KBM-7 (cell line): ENCODE data around the gene ADGRG1.
"Not testable (repeated sequence)": the region's sequence is repeated elsewhere in the genome, so short reads cannot be mapped to it uniquely, and the experiment has no call there.

ENCODE experiments used
- DNase-seq: peaks from one replicate; pipeline ENCODE4 v3.0.0-alpha.2; 2015
- in situ Hi-C: fragments of 300-500 bp; cut with MboI; formaldehyde crosslinking; loops from 2 replicates; pipeline ENCODE4 v1.14.3; 2020; ENCODE audit warnings: low sequenced_read_pairs, low pct_unique_long_range_greater_than_20kb, mixed read lengths

The ADGRG1 gene

DNA sequence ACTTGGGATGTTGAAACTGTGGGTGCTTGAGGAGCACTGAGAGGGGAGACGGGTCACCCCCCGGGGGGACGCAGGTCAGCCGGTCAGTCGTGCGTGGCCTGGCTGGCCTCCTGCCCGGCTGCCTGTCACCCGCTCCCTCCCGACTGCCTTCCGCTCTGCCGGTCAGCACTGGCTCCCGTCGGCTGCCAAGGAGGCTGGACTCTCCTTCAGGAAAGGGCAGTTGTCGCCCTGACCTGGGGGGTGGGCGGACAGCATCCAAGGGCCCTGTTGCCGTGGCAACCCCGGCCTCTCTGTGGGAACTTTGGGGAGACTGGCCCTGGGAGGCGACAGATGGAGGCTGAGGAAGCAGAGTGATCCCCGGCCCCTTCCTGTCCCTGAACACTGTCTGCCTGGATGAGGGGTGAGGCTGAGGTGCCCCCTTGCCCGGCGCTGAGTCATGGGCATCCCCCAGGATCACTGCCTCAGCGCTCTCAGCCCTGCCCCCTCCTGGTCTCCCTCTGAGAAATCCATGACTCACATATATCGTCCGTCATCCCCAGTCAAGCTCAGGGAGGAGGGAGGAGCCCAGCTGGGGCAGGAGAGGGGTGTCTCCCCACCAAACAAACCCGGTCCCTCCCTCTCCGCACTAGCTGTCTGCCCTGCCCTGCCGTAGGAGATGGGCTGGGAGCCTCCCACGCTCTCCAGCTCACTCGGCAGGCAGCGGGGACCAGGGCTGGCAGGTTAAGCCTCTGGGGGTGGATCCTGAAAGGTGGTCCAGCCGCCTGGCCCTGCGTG, at the start of gene ADGRG1:
Gene ADGRG1 (plus strand): TSS at position 623 of the 774 bp plus-strand sequence. CDS start 21,658 bp downstream, outside the sequence.
- peak; percentile 88 for DNase-seq
- in situ Hi-C loops: no loop called here

DNA sequence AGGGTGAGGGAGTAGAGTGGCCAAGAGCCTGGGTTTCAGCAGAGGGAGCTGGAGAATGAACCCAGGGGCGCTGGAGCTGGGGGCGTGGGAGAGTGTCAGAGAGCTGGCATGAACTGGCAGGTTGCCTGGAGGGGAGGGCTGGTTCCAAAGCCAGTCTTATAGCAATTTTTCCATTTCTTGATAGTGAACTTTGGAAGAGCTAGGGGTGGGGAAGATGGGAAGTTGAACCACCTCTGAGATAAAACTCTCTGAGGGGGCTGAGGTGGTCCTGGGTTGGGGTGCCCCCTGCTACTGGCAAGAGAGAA, 49.1 kb upstream of the ADGRG1 start:
- in situ Hi-C loops: no loop called here
- no peak for DNase-seq

GRCh38 chr16:57585051-57585687, 43.3 kb upstream of the ADGRG1 start:
- in situ Hi-C loops: no loop called here
- DNase-seq: no peak

DNA sequence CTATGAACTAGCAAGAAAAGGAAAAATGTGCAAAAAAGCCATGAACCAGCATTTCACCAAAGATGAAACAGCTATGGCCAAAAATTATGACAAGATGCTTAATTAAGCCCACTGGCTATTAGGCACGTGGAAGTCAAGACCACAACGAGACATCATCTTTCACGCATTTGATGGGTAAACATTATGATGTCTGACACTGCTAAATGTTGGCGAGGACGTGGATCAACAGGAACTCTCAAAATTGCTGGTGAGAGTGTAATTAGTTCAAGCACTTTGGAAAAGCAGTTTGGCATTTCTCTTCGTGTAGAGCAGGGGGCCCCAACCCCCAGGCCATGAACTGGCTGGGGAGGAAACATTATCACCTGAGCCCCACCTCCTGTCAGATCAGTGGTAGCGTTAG, 39.6 kb upstream of the ADGRG1 start:
- in situ Hi-C loops: no loop called here
- no peak for DNase-seq

DNA sequence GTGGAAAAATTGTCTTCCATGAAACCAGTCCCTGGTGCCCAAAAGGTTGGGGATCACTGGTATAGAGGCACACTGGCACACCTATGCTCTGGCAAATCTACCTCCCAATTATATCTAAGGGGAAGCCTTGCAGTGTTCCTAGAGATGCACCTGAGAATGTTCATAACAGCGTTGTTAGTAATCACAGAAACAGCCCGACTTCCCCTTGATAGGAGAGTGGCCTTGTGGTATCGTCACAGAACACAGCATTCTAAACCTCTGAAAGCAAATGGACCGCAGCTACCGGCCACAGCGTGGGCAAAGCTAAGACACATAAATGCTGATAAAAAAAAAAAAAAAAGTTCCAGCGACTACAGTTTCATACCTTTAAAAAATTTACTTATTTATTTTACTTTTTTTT, 39.1 kb upstream of the ADGRG1 start:
- in situ Hi-C loops: no loop called here
- DNase-seq: no peak

- in situ Hi-C loops: loop anchor here (10.0 kb wide), 1 partner anchor 54 kb away; no protein-coding TSS in a partner anchor
These were observed 37.8 kb upstream of the ADGRG1 start for GRCh38 chr16:57590654-57591085.

DNA sequence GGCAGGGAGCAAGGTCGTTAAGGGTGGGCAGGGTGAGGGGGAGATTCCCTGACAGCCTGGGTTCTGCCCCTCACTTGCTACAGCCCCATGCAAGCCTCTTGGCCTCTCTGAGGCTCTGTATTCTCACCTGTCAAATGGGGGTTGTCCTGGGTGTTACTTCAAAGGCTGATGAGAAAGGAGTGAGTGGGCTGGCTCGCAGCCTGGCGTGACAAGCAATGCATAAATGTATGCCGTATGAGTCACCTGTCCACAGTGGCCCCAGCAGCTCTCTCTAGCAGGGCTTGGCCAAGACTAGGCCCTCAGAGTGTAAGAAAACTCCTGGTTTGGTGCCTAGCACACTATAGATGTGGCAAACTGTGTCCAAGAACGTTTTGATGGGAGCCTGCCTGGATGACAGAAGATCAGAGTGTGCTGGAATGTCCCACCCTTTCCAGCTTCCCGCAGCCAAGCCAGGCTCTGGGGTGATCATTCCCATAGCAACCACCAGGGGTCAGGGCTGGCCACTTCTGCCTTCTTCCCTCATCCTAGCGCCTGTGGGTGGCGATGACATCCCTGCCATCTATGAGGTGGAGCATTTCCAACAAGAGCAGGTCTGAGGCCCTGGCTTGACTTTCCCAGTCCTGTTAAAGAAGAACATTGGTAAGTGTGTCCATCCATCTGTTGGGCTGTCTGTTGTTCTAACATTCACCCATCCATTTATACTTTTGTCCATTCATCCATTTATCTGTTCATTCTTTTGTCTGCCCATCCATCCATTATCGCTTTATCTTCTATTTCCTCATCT, 37.2 kb upstream of the ADGRG1 start:
- in situ Hi-C loops: loop anchor here (10.0 kb wide), 1 partner anchor 54 kb away; no protein-coding TSS in a partner anchor
- DNase-seq: peak; percentile 91

More at GRCh38 chr16:57590654-57591085, 37.8 kb upstream of the ADGRG1 start:
- peak; percentile 41 for DNase-seq

GRCh38 chr16:57591870-57592485, 36.5 kb upstream of the ADGRG1 start:
- in situ Hi-C loops: loop anchor here (10.0 kb wide), 1 partner anchor 53 kb away; no protein-coding TSS in a partner anchor
- DNase-seq: peak; percentile 40

- in situ Hi-C loops: loop anchor here (10.0 kb wide), 1 partner anchor 52 kb away; no protein-coding TSS in a partner anchor
- DNase-seq: peak; percentile 95
These were observed 35.8 kb upstream of the ADGRG1 start for GRCh38 chr16:57592591-57593003.

- no peak for DNase-seq
- in situ Hi-C loops: loop anchor here (10.0 kb wide), 1 partner anchor 52 kb away; no protein-coding TSS in a partner anchor
These were observed 35.4 kb upstream of the ADGRG1 start for GRCh38 chr16:57593021-57593420.

DNA sequence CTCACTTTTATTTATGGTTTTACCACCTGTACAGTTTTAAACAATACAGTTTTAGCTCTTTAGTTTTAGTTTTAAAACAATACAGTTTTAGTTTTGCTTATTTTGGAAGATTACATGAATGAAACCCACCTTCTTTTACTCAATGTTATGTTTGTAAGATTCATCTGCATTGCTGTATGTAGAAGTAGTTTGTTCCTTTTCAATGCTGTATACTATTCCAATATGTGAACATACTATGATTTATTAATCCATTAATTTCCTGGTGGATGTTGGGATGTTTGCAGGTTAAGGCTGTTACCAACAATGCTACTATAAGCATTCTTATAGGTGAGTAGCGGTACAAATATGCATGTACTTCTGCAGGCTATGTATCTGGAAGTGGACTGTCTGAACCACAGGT, 34.4 kb upstream of the ADGRG1 start:
- DNase-seq: no peak
- in situ Hi-C loops: loop anchor here (10.0 kb wide), 1 partner anchor 51 kb away; no protein-coding TSS in a partner anchor

- DNase-seq: no peak
- in situ Hi-C loops: loop anchor here (10.0 kb wide), 1 partner anchor 50 kb away; no protein-coding TSS in a partner anchor
These were observed 33.8 kb upstream of the ADGRG1 start for GRCh38 chr16:57594531-57595031.

DNA sequence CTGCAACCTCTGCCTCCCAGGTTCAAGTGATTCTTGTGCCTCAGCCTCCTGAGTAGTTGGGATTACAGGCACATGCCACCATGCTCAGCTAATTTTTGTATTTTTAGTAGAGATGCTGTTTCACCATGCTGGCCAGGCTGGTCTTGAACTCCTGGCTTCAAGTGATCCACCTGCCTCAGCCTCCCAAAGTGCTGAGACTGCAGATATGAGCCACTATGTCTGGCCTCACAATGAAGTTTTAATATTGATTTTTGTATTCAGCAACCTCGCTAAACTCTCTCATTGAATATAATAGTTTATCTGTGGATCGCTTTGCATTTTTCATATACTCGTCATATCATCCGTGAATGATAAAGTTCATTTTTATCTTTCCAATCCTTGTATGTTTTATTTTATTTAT, 32.2 kb upstream of the ADGRG1 start:
- DNase-seq: not testable (repeated sequence)
- in situ Hi-C loops: loop anchor here (10.0 kb wide), 1 partner anchor 49 kb away; no protein-coding TSS in a partner anchor

GRCh38 chr16:57598437-57598836, 30.0 kb upstream of the ADGRG1 start:
- in situ Hi-C loops: loop anchor here (10.0 kb wide), 1 partner anchor 46 kb away; no protein-coding TSS in a partner anchor

GRCh38 chr16:57600048-57600835, 28.2 kb upstream of the ADGRG1 start:
- DNase-seq: peak; percentile 51
- in situ Hi-C loops: no loop called here

More at GRCh38 chr16:57598437-57598836, 30.0 kb upstream of the ADGRG1 start:
- DNase-seq: no peak

DNA sequence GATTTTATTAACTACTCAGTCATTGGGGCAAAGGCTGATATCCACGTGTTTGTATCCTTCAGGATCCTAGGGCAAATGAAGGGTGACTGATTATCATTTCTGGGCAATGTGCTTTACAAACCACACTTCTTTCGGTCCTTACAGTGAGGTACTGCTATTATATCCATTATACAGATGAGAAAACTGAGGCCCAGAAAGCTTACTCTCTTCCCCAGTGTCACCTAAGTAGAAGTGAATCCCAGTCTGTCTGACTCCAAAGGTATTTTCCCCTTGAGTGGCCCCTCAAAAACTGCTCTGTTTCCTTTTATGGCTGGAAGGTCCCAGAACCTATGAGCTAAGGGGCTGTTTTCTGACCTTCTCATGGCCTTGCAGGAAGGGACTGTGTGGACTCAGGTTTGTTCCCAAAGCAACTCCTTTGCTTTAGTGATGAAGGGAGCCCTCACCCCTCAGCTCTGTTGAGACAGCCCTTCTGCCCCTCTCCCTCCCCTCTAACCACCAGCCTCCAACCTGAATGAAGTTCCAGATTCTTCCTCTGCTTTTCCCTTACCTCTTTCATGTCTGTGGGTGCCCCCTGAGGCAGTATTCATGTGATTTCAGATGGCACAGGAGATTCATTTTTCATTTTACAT, 27.4 kb upstream of the ADGRG1 start:
- in situ Hi-C loops: no loop called here
- no peak for DNase-seq

- DNase-seq: peak; percentile 73
- in situ Hi-C loops: no loop called here
These were observed 26.5 kb upstream of the ADGRG1 start for GRCh38 chr16:57601801-57602478.
